C4-2B (cell line): ENCODE results near the gene PREX1.

Source experiments
- ZFX ChIP-seq: fragments of 450-650 bp; IDR thresholded peaks from 2 replicates; pipeline ENCODE4 v1.6.1; 2017
- TF ChIP-seq, protein P1 (sequence below): fragments of 450-650 bp; conservative IDR thresholded peaks from 2 replicates; pipeline ENCODE4 v1.5.1; 2017; ENCODE audit warnings: mild to moderate bottlenecking

- TF ChIP-seq, protein P1, sequence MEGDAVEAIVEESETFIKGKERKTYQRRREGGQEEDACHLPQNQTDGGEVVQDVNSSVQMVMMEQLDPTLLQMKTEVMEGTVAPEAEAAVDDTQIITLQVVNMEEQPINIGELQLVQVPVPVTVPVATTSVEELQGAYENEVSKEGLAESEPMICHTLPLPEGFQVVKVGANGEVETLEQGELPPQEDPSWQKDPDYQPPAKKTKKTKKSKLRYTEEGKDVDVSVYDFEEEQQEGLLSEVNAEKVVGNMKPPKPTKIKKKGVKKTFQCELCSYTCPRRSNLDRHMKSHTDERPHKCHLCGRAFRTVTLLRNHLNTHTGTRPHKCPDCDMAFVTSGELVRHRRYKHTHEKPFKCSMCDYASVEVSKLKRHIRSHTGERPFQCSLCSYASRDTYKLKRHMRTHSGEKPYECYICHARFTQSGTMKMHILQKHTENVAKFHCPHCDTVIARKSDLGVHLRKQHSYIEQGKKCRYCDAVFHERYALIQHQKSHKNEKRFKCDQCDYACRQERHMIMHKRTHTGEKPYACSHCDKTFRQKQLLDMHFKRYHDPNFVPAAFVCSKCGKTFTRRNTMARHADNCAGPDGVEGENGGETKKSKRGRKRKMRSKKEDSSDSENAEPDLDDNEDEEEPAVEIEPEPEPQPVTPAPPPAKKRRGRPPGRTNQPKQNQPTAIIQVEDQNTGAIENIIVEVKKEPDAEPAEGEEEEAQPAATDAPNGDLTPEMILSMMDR: no peak
- TF ChIP-seq ZFX: no peak
These were observed at the start of gene PREX1 for GRCh38 chr20:48827855-48828733.
